Hematopoietic multipotent progenitor cell treated with erythropoietin and hydrocortisone succinate and interleukin-3 and kit ligand, for 8 days (in vitro differentiated cells): ENCODE measurements around the gene INTS3.

Source experiments
- DNase-seq: peaks from one replicate; pipeline ENCODE4 v3.0.0-alpha.2; 2015

Gene INTS3

GRCh38 chr1:153727463-153728304, at the start of gene INTS3:
TSS of gene INTS3 (plus strand) at chr1:153728050. CDS start at chr1:153728635, 585 bp downstream.
- peak; percentile 100 for DNase-seq

GRCh38 chr1:153678519-153679336, 49.1 kb upstream of the INTS3 start, which contains the start of gene NPR1:
TSS of gene NPR1 (plus strand) at chr1:153678688. CDS start at chr1:153679109, 421 bp downstream.
- DNase-seq, result peak; percentile 21

GRCh38 chr1:153679337-153680119, 48.3 kb upstream of the INTS3 start:
- DNase-seq, result no peak

GRCh38 chr1:153680120-153680403, 47.8 kb upstream of the INTS3 start:
- DNase-seq, result no peak

GRCh38 chr1:153682730-153683129, 45.1 kb upstream of the INTS3 start:
- DNase-seq, result no peak

- no peak for DNase-seq
Observed at GRCh38 chr1:153683854-153684253, 44.0 kb upstream of the INTS3 start.

- no peak for DNase-seq
Observed at GRCh38 chr1:153684892-153685291, 43.0 kb upstream of the INTS3 start.

- DNase-seq, result no peak
Observed at GRCh38 chr1:153685544-153686340, 42.1 kb upstream of the INTS3 start.

- DNase-seq, result no peak
Observed at GRCh38 chr1:153687346-153688125, 40.3 kb upstream of the INTS3 start.

- DNase-seq, result no peak
Observed at GRCh38 chr1:153688276-153688675, 39.6 kb upstream of the INTS3 start.

GRCh38 chr1:153688736-153689328, 39.0 kb upstream of the INTS3 start:
- no peak for DNase-seq

- DNase-seq, result no peak
Observed at GRCh38 chr1:153693466-153693865, 34.4 kb upstream of the INTS3 start.

- DNase-seq, result no peak
Observed at GRCh38 chr1:153696741-153697140, 31.1 kb upstream of the INTS3 start.

GRCh38 chr1:153697191-153698019, 30.4 kb upstream of the INTS3 start:
- DNase-seq, result peak; percentile 53

GRCh38 chr1:153698020-153698922, 29.6 kb upstream of the INTS3 start:
- DNase-seq, result peak; percentile 87

- peak; percentile 22 for DNase-seq
Observed at GRCh38 chr1:153698923-153699714, 28.7 kb upstream of the INTS3 start.

GRCh38 chr1:153699768-153700167, 28.1 kb upstream of the INTS3 start:
- no peak for DNase-seq

- DNase-seq, result no peak
Observed at GRCh38 chr1:153705484-153705883, 22.4 kb upstream of the INTS3 start.
